Loucy (cell line): ENCODE measurements around the gene NPHP4.

Experiments used
- CTCF ChIP-seq: fragments of 200-600 bp; sonication (generic); conservative IDR thresholded peaks from 2 replicates; pipeline ENCODE4 v1.5.1; 2014; ENCODE audit warnings: mild to moderate bottlenecking, antibody characterized with exemption, low read length
- EZH2phosphoT487 ChIP-seq: fragments of 200-600 bp; IDR thresholded peaks from 2 replicates; pipeline ENCODE4 v1.6.1; 2018; ENCODE audit warnings: antibody characterized with exemption, mild to moderate bottlenecking, moderate library complexity, borderline replicate concordance

- TF ChIP-seq CTCF (no peak), EZH2phosphoT487 (no peak)
These were observed 84.3 kb downstream of the NPHP4 start for GRCh38 chr1:5907966-5908365.
